Stimulated activated CD4-positive, alpha-beta T cell treated with anti-CD3 and anti-CD28 coated beads, TNF-alpha, amount 100 ng/mL, for 48 hours (primary cell): ENCODE measurements around the gene TMEM272.

Source experiments
- DNase-seq, 3 donors: peaks; one replicate each; pipeline ENCODE4 v3.0.0-alpha.2; 2020; ENCODE audit warnings: low read depth in 3 of 3

The TMEM272 gene, protein sequence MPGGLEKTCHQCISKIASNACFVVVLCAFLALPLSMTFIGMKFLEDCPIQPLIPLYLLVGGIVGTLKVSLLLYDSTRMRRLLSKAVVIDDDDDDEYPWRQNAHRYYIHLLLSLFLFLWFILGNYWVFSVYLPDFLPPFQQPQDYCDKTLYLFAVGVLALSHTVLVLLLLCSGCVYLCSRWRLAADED

GRCh38 chr13:51844862-51845573, at the start of gene TMEM272:
TMEM272 (minus strand) TSS chr13:51845177; CDS start chr13:51838530, 6,647 bp downstream.
- peak in 2 of 3 donors; percentile 43 to 50 for DNase-seq

- DNase-seq: no peak
Observed at GRCh38 chr13:51894239-51894638, 49.3 kb upstream of the TMEM272 start.

DNA sequence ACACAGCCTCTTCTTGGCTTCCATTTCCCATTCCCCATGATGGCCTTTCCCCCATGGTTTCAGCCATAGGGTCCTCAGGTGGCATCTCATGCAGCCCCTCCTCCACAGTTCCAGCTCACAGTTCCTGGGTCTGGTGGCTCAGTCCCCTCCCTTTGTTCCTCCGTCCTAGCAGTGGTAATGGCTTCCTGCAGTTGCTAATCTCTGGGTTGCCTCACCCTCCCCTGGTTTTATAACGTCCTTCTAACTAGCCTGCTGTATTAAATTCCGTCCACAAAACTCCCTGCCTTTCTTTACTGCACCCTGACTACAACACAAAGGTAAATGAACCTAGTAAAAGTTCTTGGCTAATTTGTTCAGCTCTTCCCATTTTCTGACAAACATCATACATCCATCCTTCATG, 47.7 kb upstream of the TMEM272 start:
- no peak for DNase-seq

DNA sequence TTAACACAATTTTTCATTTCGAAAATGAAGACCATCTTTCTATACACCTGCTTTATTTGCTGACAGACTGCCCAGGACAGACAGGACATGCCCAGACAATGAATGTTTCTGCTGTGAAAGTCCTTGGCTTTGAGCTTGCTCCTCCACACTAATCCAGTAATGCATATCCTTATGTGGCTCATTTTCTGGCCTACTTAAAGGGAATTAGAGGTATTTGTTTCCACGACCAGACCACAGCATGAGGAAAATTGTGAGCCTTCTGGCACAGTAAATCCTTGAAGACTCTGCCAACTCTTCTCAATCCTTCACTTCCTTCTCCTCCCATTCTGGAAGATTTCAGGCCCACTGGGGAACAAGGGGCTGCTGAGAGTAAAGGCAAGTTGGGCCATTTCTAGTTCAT, 42.5 kb upstream of the TMEM272 start:
- DNase-seq: no peak

DNA sequence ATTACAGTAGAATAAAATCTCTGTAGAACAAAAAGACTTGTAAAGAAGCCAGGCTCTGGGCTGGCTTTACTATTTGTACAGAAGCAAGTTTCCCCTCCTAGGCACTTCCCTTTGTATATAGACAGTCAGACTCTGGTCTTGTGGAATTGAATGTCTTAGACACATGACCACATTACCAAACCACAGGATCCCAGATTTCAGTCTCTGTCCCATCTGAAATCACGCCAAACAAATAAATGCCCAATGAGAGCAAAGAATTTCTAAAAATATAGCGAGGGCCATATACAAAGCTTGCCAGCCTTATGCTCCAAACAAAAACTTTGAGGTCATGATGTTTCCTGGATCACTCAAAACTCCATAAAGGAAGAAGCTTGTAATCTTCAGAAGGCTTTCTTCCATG, 40.7 kb upstream of the TMEM272 start:
- no peak for DNase-seq

GRCh38 chr13:51883226-51883600, 38.2 kb upstream of the TMEM272 start:
- no peak for DNase-seq

GRCh38 chr13:51882570-51883225, 37.7 kb upstream of the TMEM272 start:
- no peak for DNase-seq

DNA sequence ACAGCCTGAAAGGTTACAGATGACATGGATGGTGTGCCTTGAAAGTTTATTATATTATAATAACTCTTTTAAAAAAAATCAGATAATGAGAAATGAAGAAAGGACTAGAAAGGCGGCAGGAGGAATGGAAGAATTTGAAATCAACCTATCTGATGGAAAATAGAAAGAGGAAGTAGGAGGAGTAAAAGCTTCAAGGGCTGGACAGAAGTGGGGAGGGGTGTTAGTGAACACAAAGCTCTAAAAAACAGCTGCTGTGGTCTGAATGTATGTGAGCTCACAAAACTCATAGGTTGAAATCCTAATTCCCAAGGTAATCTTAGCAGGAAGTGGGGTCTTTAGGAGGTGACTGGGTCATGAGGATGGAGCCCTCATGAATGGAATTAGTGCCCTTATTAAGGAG, 36.3 kb upstream of the TMEM272 start:
- no peak for DNase-seq

DNA sequence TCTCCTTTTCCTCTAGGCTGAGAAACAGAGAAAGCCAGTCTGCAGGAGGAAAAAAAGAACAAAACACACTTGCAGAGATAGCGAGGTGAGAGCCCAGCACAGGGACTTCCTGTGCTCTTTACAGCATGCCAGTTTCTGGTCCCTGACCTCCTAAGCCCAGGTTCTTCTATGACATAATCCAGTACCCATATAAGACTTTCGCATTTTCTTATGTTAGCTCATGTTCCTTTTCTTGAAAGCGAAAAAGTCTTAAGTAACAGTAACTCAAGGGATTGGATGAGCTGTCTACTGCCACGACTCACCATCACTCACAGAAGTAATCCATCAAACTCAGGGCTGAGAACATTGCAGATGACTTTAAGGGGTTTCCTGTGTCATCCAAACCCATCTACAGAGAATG, 34.2 kb upstream of the TMEM272 start:
- DNase-seq: no peak

DNA sequence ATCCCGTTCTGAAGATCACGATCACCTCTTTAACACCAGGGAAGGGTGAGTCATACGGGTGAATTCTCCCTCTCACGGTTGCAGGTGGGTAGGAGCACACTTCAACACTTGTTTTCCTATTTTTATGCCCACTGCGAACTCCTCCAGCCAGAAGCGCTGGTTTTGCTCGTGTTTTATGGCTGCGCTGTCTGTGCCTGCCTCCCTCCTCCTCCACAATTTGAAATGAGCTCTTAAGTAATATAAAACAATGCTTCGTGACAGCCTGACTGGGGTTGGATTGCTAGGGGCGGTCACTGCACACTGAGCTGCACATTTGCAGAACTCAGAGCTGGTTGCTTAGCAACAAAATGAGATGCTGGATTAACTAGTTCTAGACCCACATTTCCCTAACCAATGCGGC, 29.7 kb upstream of the TMEM272 start:
- no peak for DNase-seq

- no peak for DNase-seq
Observed at GRCh38 chr13:51873837-51874236, 28.9 kb upstream of the TMEM272 start.

DNA sequence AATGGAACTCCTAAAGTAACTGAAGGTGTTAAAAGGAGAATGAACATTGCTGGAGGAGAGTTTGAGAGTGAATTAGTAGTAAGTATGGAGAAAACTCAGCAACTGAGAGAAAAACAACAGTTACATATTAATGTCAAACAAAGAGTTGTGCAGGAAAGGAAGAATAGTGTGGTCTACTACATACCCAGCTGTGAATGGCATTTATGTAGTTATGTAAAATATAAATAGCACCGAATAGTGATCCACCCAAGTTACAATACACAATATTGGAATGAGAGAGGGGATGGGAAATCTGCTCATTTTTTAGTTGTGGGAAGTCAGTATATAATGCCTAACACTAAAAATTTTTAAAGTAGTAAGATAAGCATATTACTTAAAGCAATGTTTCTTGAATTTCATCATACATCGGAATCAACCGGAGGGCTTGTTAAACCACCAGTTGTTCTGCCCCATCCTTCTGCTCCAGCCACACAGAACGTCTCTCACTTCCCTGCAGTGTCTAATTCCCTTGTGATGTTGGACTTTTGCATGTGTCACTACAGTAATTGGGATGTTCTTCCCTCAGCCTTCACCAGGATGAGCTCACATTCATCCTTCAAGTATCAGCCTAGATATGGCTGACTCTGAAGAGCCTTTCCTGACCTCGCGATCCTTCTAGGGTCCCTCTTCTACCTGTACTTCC, 28.3 kb upstream of the TMEM272 start:
- DNase-seq: no peak

DNA sequence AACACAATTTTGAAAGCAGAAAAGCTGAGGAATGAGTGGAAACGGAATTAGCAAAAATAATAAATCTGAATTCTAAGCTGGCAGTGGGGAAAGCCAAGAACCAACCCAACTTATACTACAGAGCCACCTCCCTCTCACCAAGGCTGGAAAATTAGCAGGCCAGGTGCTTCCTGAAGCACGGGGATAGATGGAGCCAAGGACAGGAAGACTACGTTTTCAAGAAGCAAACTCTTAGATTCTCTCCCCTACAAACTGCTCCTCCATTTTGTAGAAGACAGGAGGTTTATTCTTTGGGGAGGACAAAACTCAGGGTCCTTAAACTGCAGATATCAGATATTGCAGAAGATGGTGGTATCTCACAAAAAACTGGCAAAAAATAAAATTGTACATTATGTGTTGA, 25.6 kb upstream of the TMEM272 start:
- DNase-seq: no peak

- no peak for DNase-seq
Observed at GRCh38 chr13:51869916-51870315, 24.9 kb upstream of the TMEM272 start.

DNA sequence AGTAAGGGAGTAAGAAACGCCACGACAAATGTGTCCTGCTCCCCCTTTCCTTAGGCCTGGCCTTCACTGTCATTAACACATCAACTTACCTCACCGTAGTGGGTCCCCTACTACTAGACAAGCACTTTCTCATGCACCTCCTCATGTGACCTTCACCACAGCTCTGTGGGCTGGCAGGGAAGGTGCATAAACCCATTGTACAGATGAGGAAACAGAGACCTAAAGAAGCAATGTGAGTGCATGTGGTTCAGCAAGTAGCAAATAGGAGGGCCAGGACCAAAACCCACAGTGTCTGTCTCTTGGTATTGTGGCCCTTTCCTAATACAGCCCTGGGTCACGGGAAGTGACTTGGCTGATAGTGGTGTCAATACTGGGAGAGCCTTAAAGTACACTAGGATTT, 22.1 kb upstream of the TMEM272 start:
- DNase-seq: no peak

DNA sequence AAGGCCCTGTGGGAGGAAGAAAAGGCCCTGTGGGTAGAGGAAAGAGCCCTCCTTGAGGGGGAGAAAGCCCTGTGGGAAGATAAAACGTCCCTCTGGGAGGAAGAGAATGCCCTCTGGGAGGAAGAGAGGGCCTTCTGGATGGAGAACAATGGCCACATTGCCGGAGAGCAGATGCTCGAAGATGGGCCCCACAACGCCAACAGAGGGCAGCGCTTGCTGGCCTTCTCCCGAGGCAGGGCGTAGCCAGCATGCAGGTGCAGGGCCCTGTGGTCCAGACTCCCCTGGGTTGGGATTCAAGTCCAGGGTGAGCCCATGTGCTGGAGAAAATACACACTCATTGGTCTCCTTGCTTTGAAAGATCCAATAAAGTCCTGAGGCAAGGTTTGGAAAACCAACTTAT, 20.9 kb upstream of the TMEM272 start:
- DNase-seq: no peak

- DNase-seq: no peak
Observed at GRCh38 chr13:51862957-51863356, 18.0 kb upstream of the TMEM272 start.

DNA sequence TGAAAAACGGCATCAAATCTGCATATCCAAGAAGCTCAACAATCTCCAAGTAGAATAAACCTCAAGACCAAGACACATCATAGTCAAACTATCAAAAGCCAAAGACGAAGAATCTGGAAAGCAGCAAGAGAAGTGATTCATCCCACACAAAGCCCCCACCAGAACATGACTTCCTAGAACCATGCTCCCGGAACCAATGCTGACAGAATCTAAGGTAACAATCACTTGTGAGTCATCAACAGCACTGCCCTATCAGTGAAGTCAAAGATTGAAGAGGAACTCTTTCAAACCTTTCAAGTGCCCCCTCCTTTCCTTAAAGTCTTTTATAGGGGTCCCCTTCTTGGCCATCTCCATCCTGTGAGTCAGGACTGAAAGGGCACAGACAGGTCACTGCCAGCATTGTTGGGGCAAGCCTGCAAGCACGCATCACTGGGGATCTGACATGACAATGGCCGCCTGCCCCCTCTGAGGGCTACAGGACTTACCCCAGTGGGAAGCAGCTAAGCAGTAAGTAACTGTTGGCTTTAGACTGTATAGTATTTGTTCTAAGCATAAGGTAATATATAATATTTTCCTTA, 16.8 kb upstream of the TMEM272 start, which contains the start of gene CCDC70:
CCDC70 (plus strand) TSS at position 247 of the 578 bp plus-strand sequence. CDS start 3,443 bp downstream, outside the sequence.
- DNase-seq: peak in 1 of 3 donors; percentile 16

DNA sequence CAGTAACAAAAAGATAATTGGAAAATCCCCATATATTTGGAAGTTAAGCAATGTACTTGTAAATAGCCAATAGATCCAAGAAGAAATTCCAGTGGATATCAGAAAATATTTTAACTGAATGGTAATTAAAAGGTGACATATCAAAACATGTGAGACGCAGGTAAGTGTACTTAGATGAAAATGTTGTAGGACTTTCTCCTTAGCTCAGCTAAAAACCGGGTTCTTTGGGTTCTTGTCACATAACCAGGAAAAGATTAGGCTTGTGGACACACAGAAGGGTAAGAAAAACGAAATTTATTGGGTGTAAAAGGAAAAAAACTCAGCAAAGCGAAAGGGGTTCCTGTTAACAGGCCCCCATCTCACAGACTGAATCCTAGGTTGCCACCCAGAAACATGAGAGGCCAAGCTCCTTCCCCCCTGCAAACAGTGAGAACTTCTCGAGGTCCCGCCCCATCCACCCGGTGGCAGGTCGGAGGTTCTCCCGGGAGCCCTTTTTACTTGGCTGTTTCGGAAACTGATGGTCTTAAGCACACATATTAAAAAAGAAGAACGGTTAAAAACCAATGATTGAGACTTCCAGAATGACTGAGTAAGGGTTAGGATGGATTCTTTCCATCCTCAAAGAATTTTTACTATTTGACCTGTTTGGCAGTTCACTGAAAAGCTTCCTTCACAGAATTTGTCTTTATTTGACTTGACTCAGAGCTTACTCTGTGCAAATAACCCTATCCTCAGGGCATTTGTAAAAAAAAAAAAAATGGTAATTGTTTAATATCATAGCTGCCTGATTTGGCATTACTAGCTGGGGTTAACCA, 13.7 kb upstream of the TMEM272 start:
- DNase-seq: no peak

DNA sequence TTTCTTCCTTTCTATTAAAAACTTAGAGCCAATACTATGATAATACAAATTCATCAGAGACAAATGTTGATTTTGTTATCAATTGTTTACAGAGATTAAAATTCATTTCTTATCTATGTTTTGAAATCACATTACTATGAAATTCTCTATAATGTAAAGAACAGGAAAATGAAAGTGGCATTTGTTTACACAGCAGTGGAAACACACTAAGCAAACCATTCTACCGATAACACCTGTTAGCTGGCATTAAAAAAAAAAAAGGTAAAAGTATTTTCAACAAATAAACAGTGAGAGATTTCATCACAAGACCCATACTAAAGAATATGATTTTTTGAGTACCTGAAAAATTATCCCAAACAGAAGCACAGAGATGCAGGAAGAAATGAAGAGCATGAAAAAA, 12.0 kb upstream of the TMEM272 start:
- no peak for DNase-seq

GRCh38 chr13:51856027-51856736, 11.2 kb upstream of the TMEM272 start:
- no peak for DNase-seq
